Calu3 (cell line): Measurements from ENCODE around the gene TANC1. TPM values are rescaled to one million over a fixed set of nuclear protein-coding genes. Genes with fewer than 3 reads are reported as not detected.

Experiments used
- BruUV-seq: library from RNA; stranded (reverse); fragments of 400-500 nt; replicated peaks from 2 replicates; lab custom pipeline; 2021; lab: Mats Ljungman, UMichigan
- CTCF ChIA-PET: fragments of 300-600 bp; sonication (Branson Sonifier 250); formaldehyde crosslinking; loops from one replicate; lab custom pipeline; 2022; ENCODE audit warnings: antibody characterized with exemption; lab: Charles Lee
- DNase-seq: peaks from one replicate; pipeline ENCODE4 v3.0.0; 2022
- H3K27ac Mint-ChIP-seq: one replicate; pipeline ENCODE4 v1.8.0; 2022; ENCODE audit warnings: mixed read lengths; ENCODE audit not compliant: unreplicated experiment
- H3K27me3 Mint-ChIP-seq: one replicate; pipeline ENCODE4 v1.8.0; 2022; ENCODE audit warnings: mixed read lengths; ENCODE audit not compliant: unreplicated experiment
- H3K36me3 Mint-ChIP-seq: one replicate; pipeline ENCODE4 v1.8.0; 2022; ENCODE audit warnings: mild to moderate bottlenecking, moderate library complexity, mixed read lengths; ENCODE audit not compliant: insufficient read depth, unreplicated experiment
- H3K4me1 Mint-ChIP-seq: one replicate; pipeline ENCODE4 v1.8.0; 2022; ENCODE audit warnings: mild to moderate bottlenecking, low read depth, mixed read lengths; ENCODE audit not compliant: unreplicated experiment
- H3K4me3 Mint-ChIP-seq: one replicate; pipeline ENCODE4 v1.8.0; 2022; ENCODE audit warnings: mild to moderate bottlenecking, low read depth, moderate library complexity, mixed read lengths; ENCODE audit not compliant: unreplicated experiment
- H3K9me3 Mint-ChIP-seq: one replicate; pipeline ENCODE4 v1.8.0; 2022; ENCODE audit warnings: low read depth, mixed read lengths; ENCODE audit not compliant: unreplicated experiment
- CTCF ChIP-seq: fragments of 200-600 bp; IDR thresholded peaks from one replicate; pipeline ENCODE4 v1.8.0; 2022; ENCODE audit warnings: antibody characterized with exemption; ENCODE audit not compliant: unreplicated experiment
- intact Hi-C: fragments of 100-400 bp; cut with micrococcal nuclease; formaldehyde crosslinking; loops from one replicate; pipeline ENCODE4 v1.10.0; 2022; ENCODE audit not compliant: unreplicated experiment
- total RNA-seq: library from RNA; stranded (reverse); gene quantifications from 2 replicates; pipeline ENCODE4 v1.2.3, GENCODE V29; 2022

TANC1 gene
- total RNA-seq, 1 experiment from 2014 or later = 41.2 TPM

- Mint-ChIP-seq H3K4me3 (no peak overlapping the region), H3K36me3 (peaks cover 6% of the 10 kb centered on the region), H3K4me1 (peaks cover 46% of the 10 kb centered on the region), H3K27ac (no peak overlapping the region), H3K9me3 (no peaks in the 10 kb centered on the region), H3K27me3 (no peaks in the 10 kb centered on the region)
- CTCF ChIA-PET = no interaction called here
- DNase-seq = no peak
- intact Hi-C loops = no loop called here
- no peak for TF ChIP-seq CTCF
- no TSS peak for BruUV-seq
Measured at GRCh38 chr2:159129269-159129668, 160.8 kb downstream of the TANC1 start.

GRCh38 chr2:159129824-159130223 is 161.4 kb downstream of the TANC1 start:
- CTCF ChIA-PET = no interaction called here
- Mint-ChIP-seq H3K36me3 (peaks cover under 1% of the 10 kb centered on the region), H3K9me3 (no peaks in the 10 kb centered on the region), H3K27ac (no peak overlapping the region), H3K4me1 (peaks cover 40% of the 10 kb centered on the region), H3K4me3 (no peak overlapping the region), H3K27me3 (no peaks in the 10 kb centered on the region)
- intact Hi-C loops = no loop called here
- no peak for DNase-seq
- BruUV-seq = no TSS peak
- no peak for TF ChIP-seq CTCF

- Mint-ChIP-seq H3K4me1 (peaks cover 35% of the 10 kb centered on the region), H3K36me3 (no peaks in the 10 kb centered on the region), H3K27me3 (no peaks in the 10 kb centered on the region), H3K9me3 (no peaks in the 10 kb centered on the region), H3K27ac (no peak overlapping the region), H3K4me3 (no peak overlapping the region)
- CTCF ChIA-PET = no interaction called here
- no peak for TF ChIP-seq CTCF
- intact Hi-C loops = no loop called here
- DNase-seq = no peak
- no TSS peak for BruUV-seq
Measured at GRCh38 chr2:159130302-159130701, 161.9 kb downstream of the TANC1 start.

- H3K4me3 Mint-ChIP-seq = no peak overlapping the region
- H3K27me3 Mint-ChIP-seq = no peaks in the 10 kb centered on the region
- H3K4me1 Mint-ChIP-seq = peaks cover 26% of the 10 kb centered on the region
- TF ChIP-seq CTCF = no peak
- peak overlapping the region; percentile 69 for H3K27ac Mint-ChIP-seq
- CTCF ChIA-PET = interaction anchor here (0.5 kb wide), 1 partner anchor 81 kb away, joined by 3 read pairs; no protein-coding TSS in a partner anchor
- no peaks in the 10 kb centered on the region for H3K9me3 Mint-ChIP-seq
- intact Hi-C loops = no loop called here
- no TSS peak for BruUV-seq
- DNase-seq = no peak
- H3K36me3 Mint-ChIP-seq = no peaks in the 10 kb centered on the region
Measured at GRCh38 chr2:159131267-159131913, 162.9 kb downstream of the TANC1 start.
